ENCODE results near the gene APCDD1L. TPM values are rescaled to one million over a fixed set of nuclear protein-coding genes. Genes with fewer than 3 reads are reported as not detected.

APCDD1L gene
- total and polyA plus RNA-seq, 4 donors = 0.04 TPM; not detected in 3

GRCh38 chr20:58528412-58528811 lies 13.2 kb upstream of the APCDD1L start:
- peaks cover 0 to 2% (median 0%) of the 10 kb centered on the region in 4 donors for H3K36me3 ChIP-seq (ENCODE audit: control insufficient read depth in 4 of 4, insufficient read depth in 3 of 4, low read depth in 1 of 4, low read length in 3 of 4)
- no peak for DNase-seq (ENCODE audit: low spot score)
- no peaks in the 10 kb centered on the region for H3K4me1 ChIP-seq (ENCODE audit: control insufficient read depth in 4 of 4, insufficient read depth in 4 of 4, low read length in 3 of 4)
- peaks cover 7 to 37% (median 24%) of the 10 kb centered on the region in 4 donors for H3K9me3 ChIP-seq (ENCODE audit: control insufficient read depth in 4 of 4, low read length in 3 of 4)
- H3K4me3 ChIP-seq (ENCODE audit: low read depth in 1 of 3, low read length in 3 of 3) = no peak overlapping the region
- no peak for TF ChIP-seq ATF3 (IDR thresholded peaks at IDR 0.05)
- TF ChIP-seq JUND (IDR thresholded peaks at IDR 0.05) = no peak
- TF ChIP-seq REST (IDR thresholded peaks at IDR 0.05) = no peak
- no peak for TF ChIP-seq NR2F2 (IDR thresholded peaks at IDR 0.05)
- TF ChIP-seq HNF4G (IDR thresholded peaks at IDR 0.05) = no peak
- TF ChIP-seq FOXA1 (IDR thresholded peaks at IDR 0.05) = no peak
- TF ChIP-seq MAX (IDR thresholded peaks at IDR 0.05) = no peak
- no peak for TF ChIP-seq HNF4A (conservative IDR thresholded peaks at IDR 0.05)
- no peak for TF ChIP-seq EGR1 (IDR thresholded peaks at IDR 0.05; ENCODE audit: low read depth in 2 of 2)
- no peak for TF ChIP-seq ZBTB33 (IDR thresholded peaks at IDR 0.05)
- no peak for TF ChIP-seq CTCF (IDR thresholded peaks at IDR 0.05; ENCODE audit: low read depth, low read length, missing input control)
- TF ChIP-seq RXRA (IDR thresholded peaks at IDR 0.05) = no peak
- no peak for TF ChIP-seq RAD21 (IDR thresholded peaks at IDR 0.05)
- TF ChIP-seq YY1 (IDR thresholded peaks at IDR 0.05) = no peak
- no peak for TF ChIP-seq GABPA (IDR thresholded peaks at IDR 0.05 in 1 of 2, conservative IDR thresholded peaks at IDR 0.05 in 1 of 2)
- no peak for TF ChIP-seq FOXA2 (IDR thresholded peaks at IDR 0.05)
- TF ChIP-seq SP1 (IDR thresholded peaks at IDR 0.05) = no peak
- TF ChIP-seq TAF1 (conservative IDR thresholded peaks at IDR 0.05) = no peak
- H3K9ac ChIP-seq (ENCODE audit: low read depth in 1 of 2, low read length in 2 of 2) = no peak overlapping the region
- WGBS = 88% methylated on average over 1 of the region's 1 CpG
- H3K27ac ChIP-seq (ENCODE audit: low read depth in 1 of 2, low read length in 2 of 2) = no peak overlapping the region
- no peaks in the 10 kb centered on the region for H3K27me3 ChIP-seq (ENCODE audit: control insufficient read depth in 4 of 4, insufficient read depth in 4 of 4, low read length in 3 of 4)
